K562 (cell line): ENCODE measurements around the gene AP1S3.

ENCODE experiments used
- JUNB ChIP-seq: fragments of 450-650 bp; formaldehyde crosslinking; conservative IDR thresholded peaks from 2 replicates; pipeline ENCODE4 v1.4.0; 2020; ENCODE audit warnings: mild to moderate bottlenecking
- PCBP2 ChIP-seq: fragments of 200-400 bp; formaldehyde crosslinking; IDR thresholded peaks from 2 replicates; pipeline ENCODE4 v1.6.1; 2018; ENCODE audit warnings: low read length, low read depth, mild to moderate bottlenecking, moderate library complexity; ENCODE audit not compliant: poor library complexity, severe bottlenecking
- TF ChIP-seq, protein P1 (sequence below), 3 experiments: IDR thresholded peaks in 2 of 3; conservative IDR thresholded peaks in 1 of 3; 2 replicates each; pipeline ENCODE4 v1.5.1; 2011 to 2012; ENCODE audit warnings: low read length in 3 of 3, mild to moderate bottlenecking in 3 of 3, control low read depth in 2 of 3, improper control_type of control experiment in 1 of 3, inconsistent platforms in 1 of 3, low read depth in 1 of 3, mixed read lengths in 1 of 3, moderate library complexity in 1 of 3; ENCODE audit not compliant: insufficient read depth in 2 of 3

- TF ChIP-seq, protein P1, sequence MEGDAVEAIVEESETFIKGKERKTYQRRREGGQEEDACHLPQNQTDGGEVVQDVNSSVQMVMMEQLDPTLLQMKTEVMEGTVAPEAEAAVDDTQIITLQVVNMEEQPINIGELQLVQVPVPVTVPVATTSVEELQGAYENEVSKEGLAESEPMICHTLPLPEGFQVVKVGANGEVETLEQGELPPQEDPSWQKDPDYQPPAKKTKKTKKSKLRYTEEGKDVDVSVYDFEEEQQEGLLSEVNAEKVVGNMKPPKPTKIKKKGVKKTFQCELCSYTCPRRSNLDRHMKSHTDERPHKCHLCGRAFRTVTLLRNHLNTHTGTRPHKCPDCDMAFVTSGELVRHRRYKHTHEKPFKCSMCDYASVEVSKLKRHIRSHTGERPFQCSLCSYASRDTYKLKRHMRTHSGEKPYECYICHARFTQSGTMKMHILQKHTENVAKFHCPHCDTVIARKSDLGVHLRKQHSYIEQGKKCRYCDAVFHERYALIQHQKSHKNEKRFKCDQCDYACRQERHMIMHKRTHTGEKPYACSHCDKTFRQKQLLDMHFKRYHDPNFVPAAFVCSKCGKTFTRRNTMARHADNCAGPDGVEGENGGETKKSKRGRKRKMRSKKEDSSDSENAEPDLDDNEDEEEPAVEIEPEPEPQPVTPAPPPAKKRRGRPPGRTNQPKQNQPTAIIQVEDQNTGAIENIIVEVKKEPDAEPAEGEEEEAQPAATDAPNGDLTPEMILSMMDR (IDR thresholded peaks at IDR 0.05 in 2 of 3, conservative IDR thresholded peaks at IDR 0.05 in 1 of 3; ENCODE audit: insufficient read depth in 2 of 3, low read depth in 1 of 3, low read length in 3 of 3) = no peak
- TF ChIP-seq JUNB = no peak
- no peak for TF ChIP-seq PCBP2
Measured at GRCh38 chr2:223815884-223816570, 21.4 kb downstream of the AP1S3 start.
